Fibroblast of mammary gland (primary cell): ENCODE results near the gene SLC26A4.

Experiments
- DNase-seq: peaks from one replicate; pipeline ENCODE4 v3.0.0-alpha.2; 2010; ENCODE audit warnings: low read depth
- H3K4me3 ChIP-seq: 2 replicates; pipeline ENCODE4 v1.5.1; 2011; ENCODE audit warnings: low read depth, mild to moderate bottlenecking, low read length, moderate library complexity; ENCODE audit not compliant: control insufficient read depth
- TF ChIP-seq, protein P1 (sequence below): conservative IDR thresholded peaks from 2 replicates; pipeline ENCODE4 v1.5.1; 2011; ENCODE audit warnings: low read depth, low read length, inconsistent platforms; ENCODE audit not compliant: control insufficient read depth, insufficient read depth

The SLC26A4 gene

GRCh38 chr7:107659666-107660065, 962 bp upstream of the SLC26A4 start:
- H3K4me3 ChIP-seq, result no peak overlapping the region

GRCh38 chr7:107661081-107661864, 645 bp downstream of the SLC26A4 start:
- H3K4me3 ChIP-seq, result peak overlapping the region; percentile 42
- peak; percentile 41 for DNase-seq
- TF ChIP-seq, protein P1, sequence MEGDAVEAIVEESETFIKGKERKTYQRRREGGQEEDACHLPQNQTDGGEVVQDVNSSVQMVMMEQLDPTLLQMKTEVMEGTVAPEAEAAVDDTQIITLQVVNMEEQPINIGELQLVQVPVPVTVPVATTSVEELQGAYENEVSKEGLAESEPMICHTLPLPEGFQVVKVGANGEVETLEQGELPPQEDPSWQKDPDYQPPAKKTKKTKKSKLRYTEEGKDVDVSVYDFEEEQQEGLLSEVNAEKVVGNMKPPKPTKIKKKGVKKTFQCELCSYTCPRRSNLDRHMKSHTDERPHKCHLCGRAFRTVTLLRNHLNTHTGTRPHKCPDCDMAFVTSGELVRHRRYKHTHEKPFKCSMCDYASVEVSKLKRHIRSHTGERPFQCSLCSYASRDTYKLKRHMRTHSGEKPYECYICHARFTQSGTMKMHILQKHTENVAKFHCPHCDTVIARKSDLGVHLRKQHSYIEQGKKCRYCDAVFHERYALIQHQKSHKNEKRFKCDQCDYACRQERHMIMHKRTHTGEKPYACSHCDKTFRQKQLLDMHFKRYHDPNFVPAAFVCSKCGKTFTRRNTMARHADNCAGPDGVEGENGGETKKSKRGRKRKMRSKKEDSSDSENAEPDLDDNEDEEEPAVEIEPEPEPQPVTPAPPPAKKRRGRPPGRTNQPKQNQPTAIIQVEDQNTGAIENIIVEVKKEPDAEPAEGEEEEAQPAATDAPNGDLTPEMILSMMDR, result no peak

More at GRCh38 chr7:107659666-107660065, 962 bp upstream of the SLC26A4 start:
- TF ChIP-seq, protein P1, result no peak
- DNase-seq, result peak; percentile 91

- peak overlapping the region; percentile 42 for H3K4me3 ChIP-seq
- TF ChIP-seq, protein P1, result no peak
- DNase-seq, result no peak
Observed at GRCh38 chr7:107661865-107662379, 1.3 kb downstream of the SLC26A4 start.

GRCh38 chr7:107663196-107663595, 2.6 kb downstream of the SLC26A4 start:
- DNase-seq, result no peak
- TF ChIP-seq, protein P1, result no peak
- no peak overlapping the region for H3K4me3 ChIP-seq

DNA sequence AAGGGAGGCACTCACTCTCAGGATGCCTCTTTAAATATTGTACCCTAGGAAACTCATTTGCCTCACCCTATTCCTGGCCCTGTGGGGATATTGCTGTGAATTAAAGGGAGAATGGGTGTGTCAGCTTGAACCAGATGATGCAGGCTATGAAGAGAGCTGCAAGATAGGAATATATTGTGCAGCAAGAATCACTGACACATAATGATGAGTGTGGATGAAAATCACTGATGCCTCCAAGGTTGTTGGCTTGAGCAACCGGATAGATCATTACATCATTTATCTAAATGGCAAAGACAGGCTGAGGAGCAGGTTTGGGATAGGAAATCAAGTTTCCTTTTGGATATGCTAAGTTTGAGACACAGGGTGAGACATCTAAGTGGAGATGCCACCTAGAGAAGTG, 6.2 kb downstream of the SLC26A4 start:
- no peak for DNase-seq
- TF ChIP-seq, protein P1, result no peak
- H3K4me3 ChIP-seq, result no peak overlapping the region

GRCh38 chr7:107667341-107667740, 6.7 kb downstream of the SLC26A4 start:
- no peak overlapping the region for H3K4me3 ChIP-seq
- TF ChIP-seq, protein P1, result no peak
- no peak for DNase-seq
